WTC11 (cell line): ENCODE results near the gene CNTRL. TPM values are rescaled to one million over a fixed set of nuclear protein-coding genes. Genes with fewer than 3 reads are reported as not detected.

Experiments used
- ATAC-seq: fragments of 200-7000 bp; cut with Tn5 transposase; 2 replicates; pipeline ENCODE4 v1.10.0; 2021; ENCODE audit warnings: mild to moderate bottlenecking, moderate library complexity
- CTCF ChIA-PET: fragments of 300-600 bp; sonication (Branson Sonifier 250); formaldehyde crosslinking; loops from one replicate; lab custom pipeline; 2021; ENCODE audit warnings: antibody characterized with exemption; lab: Charles Lee
- POLR2A ChIA-PET: fragments of 350-600 bp; sonication (Branson Sonifier 250); formaldehyde crosslinking; loops from one replicate; lab custom pipeline; 2021; ENCODE audit warnings: antibody characterized with exemption; lab: Charles Lee
- DNase-seq: peaks from one replicate; pipeline ENCODE4 v3.0.0; 2021; ENCODE audit warnings: low spot score
- H3K27ac Mint-ChIP-seq: 2 replicates; pipeline ENCODE4 v1.8.0; 2021; ENCODE audit warnings: mixed read lengths
- H3K27me3 Mint-ChIP-seq: 2 replicates; pipeline ENCODE4 v1.8.0; 2021; ENCODE audit warnings: low read depth, mild to moderate bottlenecking, moderate library complexity, mixed read lengths
- H3K36me3 Mint-ChIP-seq: 2 replicates; pipeline ENCODE4 v1.8.0; 2021; ENCODE audit warnings: mixed read lengths
- H3K4me1 Mint-ChIP-seq: 2 replicates; pipeline ENCODE4 v1.8.0; 2022; ENCODE audit warnings: mixed read lengths
- H3K4me3 Mint-ChIP-seq: 2 replicates; pipeline ENCODE4 v1.8.0; 2021; ENCODE audit warnings: mild to moderate bottlenecking, moderate library complexity, mixed read lengths
- H3K9me3 Mint-ChIP-seq: 2 replicates; pipeline ENCODE4 v1.8.0; 2021; ENCODE audit warnings: mixed read lengths
- AFF4 ChIP-seq: sonication (generic); formaldehyde crosslinking; IDR thresholded peaks from 2 replicates; pipeline ENCODE4 v1.8.1; 2023; ENCODE audit warnings: mild to moderate bottlenecking, missing genetic modification reagents, borderline replicate concordance
- ATF1 ChIP-seq: sonication (generic); formaldehyde crosslinking; IDR thresholded peaks from 2 replicates; pipeline ENCODE4 v1.8.1; 2023; ENCODE audit warnings: mild to moderate bottlenecking, moderate library complexity, missing genetic modification reagents
- ATF2 ChIP-seq: sonication (generic); formaldehyde crosslinking; IDR thresholded peaks from 2 replicates; pipeline ENCODE4 v1.8.1; 2022; ENCODE audit warnings: low read depth, missing genetic modification reagents, borderline replicate concordance
- ATF3 ChIP-seq: sonication (generic); formaldehyde crosslinking; conservative IDR thresholded peaks from 2 replicates; pipeline ENCODE4 v1.8.1; 2022; ENCODE audit warnings: mild to moderate bottlenecking, missing genetic modification reagents
- CTCF ChIP-seq: fragments of 200-600 bp; IDR thresholded peaks from 2 replicates; pipeline ENCODE4 v1.8.0; 2022; ENCODE audit warnings: antibody characterized with exemption
- FOXP1 ChIP-seq: sonication (generic); formaldehyde crosslinking; IDR thresholded peaks from 2 replicates; pipeline ENCODE4 v1.8.0; 2022; ENCODE audit warnings: missing genetic modification reagents, mild to moderate bottlenecking, moderate library complexity, borderline replicate concordance
- MYBL2 ChIP-seq: sonication (generic); formaldehyde crosslinking; IDR thresholded peaks from 2 replicates; pipeline ENCODE4 v1.8.1; 2023; ENCODE audit warnings: mild to moderate bottlenecking, moderate library complexity, missing genetic modification reagents
- NFE2L1 ChIP-seq: sonication (generic); formaldehyde crosslinking; IDR thresholded peaks from 2 replicates; pipeline ENCODE4 v1.8.1; 2023; ENCODE audit warnings: missing genetic modification reagents
- NR3C1 ChIP-seq: sonication (generic); formaldehyde crosslinking; conservative IDR thresholded peaks from 2 replicates; pipeline ENCODE4 v1.8.1; 2023; ENCODE audit warnings: low read depth, mild to moderate bottlenecking, missing genetic modification reagents
- PREB ChIP-seq: sonication (generic); formaldehyde crosslinking; IDR thresholded peaks from 2 replicates; pipeline ENCODE4 v1.8.1; 2022; ENCODE audit warnings: mild to moderate bottlenecking, missing genetic modification reagents, moderate library complexity, borderline replicate concordance
- PRRX2 ChIP-seq: fragments of 250-450 bp; sonication (Bioruptor Pico); IDR thresholded peaks from 2 replicates; pipeline ENCODE4 v1.8.0; 2021; ENCODE audit warnings: mild to moderate bottlenecking
- SP1 ChIP-seq: sonication (generic); formaldehyde crosslinking; conservative IDR thresholded peaks from 2 replicates; pipeline ENCODE4 v1.8.1; 2022; ENCODE audit warnings: missing genetic modification reagents
- ZBTB21 ChIP-seq: sonication (generic); formaldehyde crosslinking; IDR thresholded peaks from 2 replicates; pipeline ENCODE4 v1.8.1; 2023; ENCODE audit warnings: mild to moderate bottlenecking, missing genetic modification reagents, borderline replicate concordance
- ZNF317 ChIP-seq: sonication (generic); formaldehyde crosslinking; IDR thresholded peaks from 2 replicates; pipeline ENCODE4 v1.8.1; 2023; ENCODE audit warnings: low read depth, mild to moderate bottlenecking, moderate library complexity, missing genetic modification reagents, borderline replicate concordance
- ZNF423 ChIP-seq: fragments of 250-450 bp; sonication (Bioruptor Pico); IDR thresholded peaks from 2 replicates; pipeline ENCODE4 v2.1.2; 2022; ENCODE audit warnings: mild to moderate bottlenecking, moderate library complexity
- ZNF425 ChIP-seq: fragments of 250-450 bp; sonication (Bioruptor Pico); conservative IDR thresholded peaks from 2 replicates; pipeline ENCODE4 v1.9.0; 2021; ENCODE audit warnings: mild to moderate bottlenecking
- ZNF671 ChIP-seq: fragments of 250-450 bp; sonication (Bioruptor Pico); IDR thresholded peaks from 2 replicates; pipeline ENCODE4 v1.8.0; 2021; ENCODE audit warnings: mild to moderate bottlenecking
- total RNA-seq: library from RNA; stranded (reverse); gene quantifications from 3 replicates; pipeline ENCODE4 v1.2.3, GENCODE V29; 2021

CNTRL gene
- total RNA-seq, 1 experiment from 2014 or later = 13.3 TPM

GRCh38 chr9:121141706-121142105 lies 67.0 kb downstream of the CNTRL start:
- no peak overlapping the region for H3K27ac Mint-ChIP-seq
- H3K27me3 Mint-ChIP-seq = no peaks in the 10 kb centered on the region
- peaks cover 6% of the 10 kb centered on the region for H3K4me1 Mint-ChIP-seq
- H3K4me3 Mint-ChIP-seq = no peak overlapping the region
- DNase-seq = no peak
- POLR2A ChIA-PET = no interaction called here
- TF ChIP-seq ZBTB21 (CRISPR knock-in tag) = no peak
- TF ChIP-seq ATF3 (CRISPR knock-in tag) = no peak
- no peak for TF ChIP-seq NFE2L1
- no peak for TF ChIP-seq FOXP1 (CRISPR knock-in tag)
- no peak for TF ChIP-seq ZNF423
- TF ChIP-seq PRRX2 (CRISPR knock-in tag) = no peak
- TF ChIP-seq PREB (CRISPR knock-in tag) = no peak
- no peak for TF ChIP-seq ZNF671
- no peak for TF ChIP-seq ATF1 (CRISPR knock-in tag)
- no peak for TF ChIP-seq AFF4
- no peak for TF ChIP-seq MYBL2
- no peak for TF ChIP-seq ZNF317 (CRISPR knock-in tag)
- TF ChIP-seq NR3C1 (CRISPR knock-in tag) = no peak
- TF ChIP-seq ZNF425 = no peak
- TF ChIP-seq SP1 = no peak
- no peak for TF ChIP-seq CTCF
- no peak for TF ChIP-seq ATF2
- TF ChIP-seq, all 79 proteins: peak for 0
- H3K9me3 Mint-ChIP-seq = no peaks in the 10 kb centered on the region
- peaks cover 15% of the 10 kb centered on the region; the same call in 1 of the 2 replicates for H3K36me3 Mint-ChIP-seq
- no peak for ATAC-seq
- CTCF ChIA-PET = no interaction called here
